HG03565 (cell line): ENCODE results near the gene ZDHHC13.

Experiments used
- ATAC-seq: cut with Tn5 transposase; IDR thresholded peaks from one replicate; pipeline ENCODE4 v1.9.1; 2021; ENCODE audit warnings: mild to moderate bottlenecking, moderate library complexity; ENCODE audit not compliant: unreplicated experiment

Gene ZDHHC13

DNA sequence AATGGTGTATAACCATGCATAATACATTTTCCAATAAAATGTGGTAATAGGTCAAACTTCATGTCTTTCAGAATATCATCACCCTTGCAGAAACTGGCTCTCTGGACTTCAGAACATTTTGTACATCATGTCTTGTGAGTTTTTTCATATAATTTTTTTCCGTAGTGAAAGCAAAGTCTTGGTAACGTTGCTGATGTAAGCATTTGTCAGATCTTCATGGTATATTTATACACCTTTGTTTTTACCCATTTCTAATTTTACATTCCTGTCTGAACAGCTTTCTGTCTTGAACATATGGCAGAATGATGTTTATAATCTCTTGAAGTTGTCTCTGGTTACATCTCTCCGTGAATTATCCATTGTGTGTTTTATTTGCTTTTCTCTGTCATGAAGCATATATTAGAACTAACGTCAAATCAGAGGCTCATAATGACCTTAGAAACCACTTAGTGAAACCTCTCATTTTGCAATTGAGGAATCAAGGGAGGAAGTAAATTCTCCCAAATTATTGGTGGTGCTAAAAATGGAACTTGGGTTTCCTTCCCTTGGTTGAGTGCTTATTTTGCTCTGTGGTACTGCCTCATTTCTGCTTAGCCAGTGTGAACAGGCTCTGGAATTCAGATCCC is 47.4 kb downstream of the ZDHHC13 start:
- ATAC-seq, result no peak

DNA sequence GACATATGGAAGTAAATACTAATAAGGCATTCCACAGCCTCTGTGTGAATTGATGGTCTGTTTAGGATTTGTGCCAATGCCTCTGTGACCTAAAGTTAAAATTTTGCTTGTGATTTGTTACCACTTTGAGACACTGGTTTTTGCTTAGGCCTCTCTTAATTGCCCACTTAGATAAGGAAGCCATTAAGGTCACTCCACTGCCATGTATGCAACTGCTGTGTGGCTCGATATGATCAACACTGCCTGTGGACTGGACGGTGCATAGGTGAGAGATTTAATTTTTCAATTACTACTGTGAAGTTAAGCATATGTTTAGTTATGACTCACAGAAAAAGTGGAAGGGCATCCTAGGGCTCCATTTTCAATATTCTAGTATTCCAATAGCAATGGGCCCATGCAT is 47.9 kb downstream of the ZDHHC13 start:
- no peak for ATAC-seq

DNA sequence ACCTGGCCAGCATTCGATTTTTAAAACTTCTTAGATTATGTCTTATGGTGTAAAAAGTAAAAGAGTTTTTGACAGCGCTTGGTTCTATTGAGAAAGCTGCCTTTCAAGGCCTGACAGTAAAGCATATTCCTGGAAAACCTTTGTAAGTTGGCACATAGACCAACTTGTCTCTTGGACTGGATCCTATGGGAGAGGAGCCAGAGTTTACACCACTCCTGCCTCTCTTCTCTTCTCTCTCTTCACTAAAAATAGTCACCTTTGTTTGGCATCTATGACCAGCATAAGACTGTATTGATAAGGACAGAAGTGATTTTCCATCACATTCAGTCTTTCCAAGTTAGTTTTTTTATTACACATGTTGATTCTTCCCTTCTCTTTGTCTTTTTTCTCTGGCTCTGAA is 51.1 kb downstream of the ZDHHC13 start:
- ATAC-seq, result no peak

DNA sequence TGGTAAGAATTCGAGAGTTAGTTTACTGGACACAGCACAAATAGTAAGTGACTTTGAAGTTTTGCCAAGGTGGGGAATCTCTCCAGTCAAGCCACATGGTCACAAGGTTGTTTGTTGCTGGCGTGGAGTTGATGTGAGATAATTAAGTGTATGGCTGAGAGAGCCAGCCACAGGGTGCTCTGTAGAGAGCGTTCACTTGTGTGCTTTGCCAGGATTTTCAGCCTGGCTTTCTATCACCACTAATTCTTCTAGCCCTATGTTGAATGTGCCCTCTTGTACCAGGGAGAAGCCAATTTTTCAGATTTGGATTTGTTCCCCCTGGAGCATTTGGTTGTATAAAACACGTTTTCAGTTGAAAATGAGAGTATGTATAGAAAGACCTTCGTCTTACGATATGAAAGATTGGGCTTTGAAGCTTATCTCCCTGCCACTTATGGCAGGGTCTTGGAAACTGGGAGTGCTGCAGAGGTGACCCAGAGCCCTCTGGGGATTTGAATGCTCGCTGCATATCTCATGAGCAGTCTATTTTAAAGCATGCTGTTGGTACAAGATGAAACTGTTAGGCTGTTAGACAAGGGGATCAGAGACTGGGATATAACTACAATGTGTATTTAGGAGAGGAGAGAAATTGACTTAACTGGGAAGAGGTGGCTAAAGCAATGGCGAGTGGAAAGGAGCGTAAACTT is 56.2 kb downstream of the ZDHHC13 start:
- ATAC-seq, result no peak

DNA sequence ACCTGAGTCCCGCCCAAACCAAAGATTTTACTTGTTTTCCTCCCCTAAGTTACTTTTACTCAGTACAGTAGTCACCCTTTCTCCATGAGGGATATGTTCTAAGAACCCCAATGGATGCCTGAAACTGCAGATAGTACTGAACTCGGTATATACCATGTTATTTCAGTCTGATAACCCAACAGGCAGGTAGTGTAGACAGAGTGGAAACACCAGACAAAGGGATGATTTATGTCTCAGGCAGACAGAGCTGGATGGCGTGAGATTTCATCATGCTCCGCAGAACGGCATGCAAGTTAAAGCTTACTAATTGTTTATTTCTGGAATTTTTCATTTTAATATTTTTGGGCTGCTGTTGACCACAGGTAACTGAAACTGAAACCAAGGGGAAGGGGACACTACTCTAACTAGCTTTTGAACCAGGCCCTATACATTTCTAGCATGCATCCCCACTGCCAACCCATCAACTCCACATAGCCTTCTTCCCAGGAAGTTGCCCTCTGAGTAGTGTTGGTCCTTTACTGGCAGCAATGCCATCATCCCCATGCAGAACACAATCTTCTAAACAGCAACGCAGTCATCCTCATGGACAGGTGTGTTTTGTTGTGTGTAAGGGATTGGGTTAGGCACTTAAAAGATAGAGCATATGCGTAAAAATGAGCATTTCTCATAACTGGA is 57.1 kb downstream of the ZDHHC13 start:
- no peak for ATAC-seq

DNA sequence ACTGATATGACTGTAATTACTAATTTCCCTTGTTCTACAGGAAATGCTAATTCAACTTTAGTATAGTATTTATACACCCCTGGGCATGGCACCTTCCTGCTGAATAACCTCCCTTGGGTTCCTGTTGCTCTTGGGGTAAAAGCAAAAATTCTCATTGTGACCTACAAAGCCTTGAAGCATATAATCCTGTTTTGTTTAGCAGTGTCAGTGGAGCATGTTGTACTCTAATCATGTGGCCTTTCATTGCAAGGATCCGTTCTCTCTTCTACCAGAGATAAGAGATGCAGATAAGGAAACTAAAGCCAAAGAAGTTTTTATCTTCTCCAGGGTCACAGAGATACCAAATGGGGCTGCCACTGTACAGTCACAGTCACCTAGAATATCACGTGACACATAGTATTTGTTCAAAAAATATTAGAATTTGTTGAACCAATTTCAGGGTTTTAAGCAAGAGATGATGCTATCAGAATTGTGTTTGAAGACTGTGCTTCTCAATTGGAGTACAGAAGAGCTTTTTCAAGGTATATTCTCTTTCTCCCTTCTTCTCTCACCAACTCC is 59.7 kb downstream of the ZDHHC13 start:
- no peak for ATAC-seq

DNA sequence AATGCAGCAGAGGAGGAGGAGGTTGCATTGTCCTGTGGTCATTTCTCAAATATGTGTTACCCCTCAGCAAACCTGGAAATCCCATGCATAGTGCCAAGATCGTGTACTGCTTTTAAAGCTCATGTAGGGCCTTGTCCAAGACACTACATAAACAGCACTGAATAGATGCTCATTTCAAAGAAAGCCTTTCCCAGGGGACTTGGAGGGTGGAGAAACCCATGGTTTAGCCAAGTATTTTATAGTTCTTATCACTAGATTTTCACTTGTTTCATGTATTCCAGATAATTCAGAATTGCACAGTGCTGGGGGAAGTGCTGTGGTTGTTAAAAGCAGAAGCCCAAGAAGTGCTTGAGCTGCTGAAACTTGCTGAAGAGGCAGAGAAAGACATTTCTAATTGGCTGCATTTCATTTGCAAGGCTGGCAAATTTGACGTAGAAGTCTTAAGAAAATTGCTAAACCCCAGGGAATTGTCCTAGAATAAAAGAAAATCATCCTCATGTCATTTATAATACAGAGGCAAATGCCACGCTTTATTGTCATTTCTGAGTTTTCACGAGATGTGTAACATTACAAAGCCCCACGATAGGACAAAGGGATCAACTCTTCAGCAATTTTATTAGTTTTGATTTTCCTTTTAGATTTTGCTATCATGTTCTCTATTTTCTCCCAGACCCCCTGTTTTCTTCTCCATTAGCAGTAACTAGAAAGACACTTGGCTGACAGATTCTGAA is 64.7 kb downstream of the ZDHHC13 start:
- no peak for ATAC-seq

DNA sequence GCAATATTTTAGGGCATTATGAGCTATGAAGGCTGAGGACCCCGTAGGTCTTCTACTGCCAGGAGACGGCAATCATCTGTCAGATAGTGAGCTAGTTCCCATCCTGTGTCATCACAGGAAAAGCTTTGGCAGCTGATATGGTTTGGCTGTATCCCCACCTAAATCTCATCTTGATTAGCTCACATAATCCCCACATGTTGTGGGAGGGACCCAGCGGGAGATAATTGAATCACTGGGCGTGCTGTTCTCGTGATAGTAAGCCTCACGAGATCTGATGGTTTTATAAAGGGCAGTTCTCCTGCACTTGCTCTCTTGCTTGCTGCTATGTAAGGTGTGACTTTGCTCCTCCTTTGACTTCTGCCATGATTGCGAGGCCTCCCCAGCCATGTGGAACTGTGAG is 66.7 kb downstream of the ZDHHC13 start:
- ATAC-seq, result no peak

DNA sequence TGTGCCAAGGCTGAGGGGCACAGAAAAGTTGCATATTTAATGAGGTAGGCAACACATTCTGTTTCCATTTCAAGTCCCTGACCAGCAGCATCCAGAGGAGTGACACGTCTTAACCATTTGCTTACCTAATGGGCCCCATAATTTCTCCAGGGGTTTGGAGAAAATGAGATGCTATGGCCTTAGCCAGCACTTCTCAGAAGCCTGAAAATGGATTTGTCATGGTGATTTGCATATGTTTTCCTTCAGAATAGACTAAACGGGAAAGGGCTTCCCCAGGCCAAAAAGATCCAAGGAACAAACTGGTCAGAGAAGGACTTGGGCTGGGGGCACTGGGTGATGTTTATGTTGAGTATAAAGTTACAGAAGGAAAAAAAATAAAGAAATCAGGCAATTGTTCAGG is 68.1 kb downstream of the ZDHHC13 start:
- no peak for ATAC-seq

DNA sequence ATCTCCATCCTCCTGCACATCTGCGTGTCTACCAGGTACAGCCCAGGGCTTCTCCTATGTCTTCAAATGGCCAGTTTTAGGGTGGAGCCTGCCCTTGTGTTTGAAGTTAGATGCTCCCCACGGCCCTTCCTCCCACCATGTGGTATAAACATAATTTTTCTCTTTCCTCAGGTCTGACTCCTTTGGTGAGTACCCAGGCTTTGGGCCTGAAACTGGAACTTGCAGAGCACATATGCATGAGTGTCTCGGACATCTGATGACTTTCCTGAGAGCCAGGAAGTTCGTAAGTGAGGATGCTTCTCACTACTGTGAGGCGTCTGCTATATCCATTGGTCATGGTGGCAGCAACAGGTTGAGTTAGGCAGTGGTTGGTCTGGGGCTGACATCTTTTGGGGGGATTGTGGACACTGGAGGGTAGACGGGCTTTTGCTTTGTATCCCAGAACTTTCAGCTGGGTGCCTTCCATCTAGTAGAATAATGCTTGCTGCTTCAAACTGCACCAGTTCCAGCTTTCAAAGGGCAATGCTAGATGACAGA is 68.6 kb downstream of the ZDHHC13 start:
- no peak for ATAC-seq

DNA sequence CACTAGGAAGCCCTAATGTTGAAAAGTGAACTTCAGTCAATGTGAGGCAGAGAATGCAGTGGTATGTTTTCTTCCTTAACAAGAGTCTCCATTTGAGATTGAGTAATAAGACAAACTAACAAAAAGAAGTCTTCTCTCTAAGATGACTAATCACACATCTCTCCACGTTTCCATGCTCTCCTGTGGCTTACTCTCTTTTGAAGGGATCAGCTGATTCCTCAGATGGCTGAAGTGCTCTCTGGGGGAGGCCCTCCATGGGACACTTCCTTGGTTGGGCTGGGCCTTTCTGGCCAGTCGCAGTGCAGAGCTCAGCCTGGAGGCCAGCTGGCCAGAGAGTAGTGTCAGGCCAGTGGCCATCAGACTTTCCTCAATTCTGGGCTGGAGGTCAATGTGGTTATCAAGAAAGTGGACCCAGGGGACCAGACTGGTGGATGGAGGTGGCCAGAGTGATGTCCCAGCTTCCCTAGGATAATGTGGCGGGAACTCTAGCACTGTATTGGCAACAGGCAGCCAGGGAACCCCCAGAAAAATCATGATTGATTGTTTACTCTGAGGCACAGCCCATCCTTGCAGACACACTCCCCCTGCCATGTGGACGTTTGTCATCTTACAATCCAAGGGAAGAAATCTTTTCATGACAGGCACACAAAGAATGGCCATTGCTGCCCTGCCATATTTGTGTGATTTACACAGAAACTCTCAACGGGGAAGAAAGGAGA is 70.3 kb downstream of the ZDHHC13 start:
- no peak for ATAC-seq

DNA sequence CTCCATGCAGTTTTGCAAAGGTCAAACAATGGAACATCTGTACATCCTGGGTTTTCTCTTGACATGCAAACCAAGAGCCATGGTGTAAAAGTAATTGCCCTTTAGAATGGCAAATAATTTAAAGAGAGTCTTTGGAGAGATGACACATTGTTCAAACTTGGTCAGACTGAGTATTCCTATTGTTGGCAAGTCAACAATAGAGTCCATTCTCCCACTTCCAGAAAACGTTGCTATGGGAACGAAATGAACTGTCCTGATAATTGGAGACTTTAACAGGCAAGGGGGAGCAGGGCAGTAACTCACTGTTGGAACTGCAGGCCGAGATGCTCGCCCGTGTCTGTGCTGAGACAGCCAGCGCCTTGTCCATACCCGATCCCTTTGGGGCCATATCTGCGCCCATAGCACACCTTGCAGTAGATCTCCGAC is 70.9 kb downstream of the ZDHHC13 start:
- no peak for ATAC-seq

DNA sequence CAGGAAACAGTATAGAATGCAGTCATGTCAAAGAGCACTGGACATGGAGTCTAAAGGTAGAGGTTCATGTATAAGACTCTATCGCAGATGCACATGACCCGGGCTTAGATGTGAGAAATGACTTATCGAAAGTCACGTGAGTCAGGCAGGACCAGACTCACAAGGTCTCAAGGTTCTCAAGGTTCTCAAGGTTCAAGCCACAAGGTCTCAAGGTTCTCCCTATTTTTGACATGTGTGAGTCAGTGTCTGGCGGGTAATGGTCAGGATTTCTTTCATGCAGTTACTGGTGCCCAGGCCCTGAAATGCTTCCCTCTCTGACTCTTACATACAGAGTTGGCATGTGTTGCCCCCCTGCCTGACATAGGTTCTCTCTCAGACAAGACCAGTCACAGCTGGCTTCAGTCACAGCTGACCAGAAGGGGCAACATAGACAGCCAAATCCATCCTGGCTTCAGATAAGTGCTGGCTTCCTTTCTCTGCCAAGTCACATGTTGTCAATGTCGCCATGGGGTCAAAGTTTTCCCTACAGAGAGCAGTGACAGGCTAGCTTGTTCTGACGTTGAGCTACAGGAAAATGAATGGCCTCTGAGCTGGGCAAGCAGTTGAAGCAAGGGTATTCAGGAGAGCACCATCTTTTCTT is 74.7 kb downstream of the ZDHHC13 start:
- no peak for ATAC-seq

DNA sequence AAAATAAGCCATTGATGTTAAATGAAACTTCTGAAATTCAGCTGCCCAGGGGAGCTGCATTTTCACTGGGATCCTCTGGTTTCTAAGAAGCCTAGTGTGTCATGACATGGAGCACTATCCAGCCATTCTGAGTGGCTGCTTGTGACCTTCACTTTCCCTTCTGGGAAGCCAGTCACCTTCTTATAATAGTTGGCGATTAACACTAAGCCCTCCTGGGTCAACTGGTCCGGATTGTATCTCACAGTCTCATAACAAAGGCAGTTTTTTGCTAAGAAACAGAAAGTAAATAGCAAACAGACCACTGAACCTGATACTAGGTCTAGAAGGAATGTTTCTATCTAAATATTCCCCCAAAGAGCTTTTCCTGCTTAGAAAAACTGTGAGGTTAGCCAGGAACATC is 76.9 kb downstream of the ZDHHC13 start:
- no peak for ATAC-seq

DNA sequence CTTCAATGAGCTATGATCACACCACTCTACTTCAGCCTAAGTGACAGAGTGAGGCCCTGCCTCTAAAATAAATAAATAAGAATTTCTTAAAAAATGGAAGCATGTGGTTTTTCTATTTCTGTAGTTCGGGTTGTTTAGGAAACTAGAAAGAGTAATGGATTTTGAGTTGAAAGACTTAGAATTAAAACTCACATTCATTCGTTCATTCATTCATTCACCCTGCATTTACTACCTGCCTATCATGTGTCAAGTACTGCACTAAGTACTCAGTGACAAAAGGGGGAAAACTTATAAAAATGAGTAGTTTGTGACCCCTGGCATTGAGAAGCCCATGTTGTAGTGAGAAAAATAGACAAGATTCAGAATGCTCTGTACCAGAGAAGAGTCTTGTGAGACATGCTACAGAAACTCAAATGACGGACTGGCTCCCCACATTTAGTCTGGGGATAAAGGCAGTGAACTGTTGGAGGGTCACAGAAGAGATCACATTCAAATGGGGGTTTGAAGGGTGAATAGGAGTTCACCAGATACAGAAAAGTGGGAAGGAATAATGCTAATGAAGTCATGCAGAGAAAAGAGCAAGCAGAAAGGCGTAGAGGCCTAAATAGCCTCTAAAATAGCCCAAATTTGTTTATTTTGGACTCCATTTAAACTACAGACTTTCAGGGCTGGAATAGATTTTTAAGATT is 77.8 kb downstream of the ZDHHC13 start:
- no peak for ATAC-seq

DNA sequence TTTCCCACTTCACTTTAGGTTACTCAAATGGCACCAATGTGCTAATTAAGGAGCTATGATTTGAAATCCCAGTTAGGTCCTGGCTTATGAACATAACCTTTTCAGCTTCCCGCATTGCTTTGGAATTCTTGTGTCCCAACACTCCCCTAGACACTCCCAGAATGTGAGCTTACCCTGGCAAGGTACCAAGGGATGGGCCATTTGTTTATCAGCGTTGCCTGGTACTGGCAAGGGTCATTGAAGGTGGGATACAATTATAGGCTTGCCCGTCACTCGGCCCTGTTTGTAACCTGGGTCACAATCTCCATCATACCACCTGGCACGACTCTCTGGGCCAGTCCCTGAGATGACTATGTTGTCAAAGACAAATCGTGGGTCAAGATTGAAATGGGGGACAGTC is 79.5 kb downstream of the ZDHHC13 start:
- no peak for ATAC-seq

DNA sequence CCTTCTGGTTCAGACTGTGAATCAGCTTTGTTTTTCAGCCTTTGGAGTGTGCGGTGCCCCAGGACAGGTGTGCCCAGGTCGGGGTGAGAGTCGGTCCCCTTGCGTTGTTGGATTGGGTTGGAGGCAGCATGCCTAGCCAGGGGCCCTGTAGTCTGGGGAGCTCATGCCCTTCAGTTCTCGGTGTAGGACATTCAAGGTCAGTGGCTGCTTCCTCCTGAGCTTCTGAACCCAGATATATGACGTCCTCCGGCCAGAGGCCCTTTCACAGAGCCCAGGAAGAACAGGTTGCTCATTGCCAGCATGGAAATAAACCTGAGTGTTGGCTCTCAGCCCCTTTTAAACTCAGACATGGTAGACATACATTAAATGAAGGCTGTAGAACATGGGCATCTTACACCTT is 82.1 kb downstream of the ZDHHC13 start:
- no peak for ATAC-seq

DNA sequence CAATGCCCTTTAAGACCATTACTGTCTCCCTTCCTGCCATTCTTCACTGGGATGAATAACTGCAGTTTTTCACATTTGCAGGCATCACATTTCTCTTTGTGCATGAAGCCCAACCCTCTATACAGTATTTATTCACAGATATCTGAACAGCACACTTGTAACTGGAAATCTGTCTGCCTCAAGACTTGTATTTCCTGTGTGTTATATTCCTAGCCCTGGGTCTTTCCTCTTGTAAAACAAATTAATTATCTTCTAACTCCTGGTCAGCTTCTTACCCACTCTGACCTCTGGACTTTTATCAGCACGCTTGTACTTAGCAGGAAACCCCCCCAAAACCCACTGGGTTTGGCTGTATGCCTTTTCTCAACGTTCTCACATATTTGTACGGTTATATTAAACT is 82.8 kb downstream of the ZDHHC13 start:
- ATAC-seq, result no peak

DNA sequence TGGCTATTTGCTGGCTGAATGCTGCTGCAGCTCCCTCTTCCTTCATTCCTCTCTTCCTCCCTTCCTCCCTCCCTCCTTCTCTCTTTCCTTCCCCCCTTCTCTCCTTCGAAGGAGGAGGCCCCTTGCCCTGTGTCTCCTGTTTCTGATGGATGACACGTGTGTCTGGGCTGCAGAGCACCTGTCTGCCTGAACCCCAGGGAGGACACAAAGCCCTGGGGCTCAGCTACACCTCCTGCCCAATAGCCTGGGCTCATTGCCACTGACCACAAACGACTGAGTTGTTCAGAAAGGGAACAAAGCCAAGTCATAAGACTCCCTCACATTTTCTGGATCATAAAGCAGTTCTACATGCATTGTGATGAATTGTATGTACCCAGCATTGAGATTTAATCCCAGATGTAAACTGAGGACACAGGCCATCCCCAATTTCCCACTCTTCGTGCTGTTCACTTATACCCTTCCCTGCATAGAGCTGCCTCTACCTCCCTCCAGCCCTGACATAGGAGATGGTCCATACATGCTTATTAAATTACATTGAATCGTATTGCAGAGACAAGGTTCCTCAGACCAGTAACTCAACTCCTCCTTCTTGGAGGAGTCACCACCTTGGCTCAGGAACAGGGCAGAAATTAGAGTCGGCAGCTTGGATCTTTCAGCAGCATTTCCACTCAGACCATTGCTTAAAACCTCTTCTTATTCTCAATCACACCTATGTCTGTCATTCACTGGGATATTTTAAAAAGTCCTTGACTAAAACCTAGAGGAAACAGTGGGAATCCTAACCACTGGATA is 83.6 kb downstream of the ZDHHC13 start:
- ATAC-seq, result no peak
